Measurements from ENCODE around the gene CHRM1. TPM values are rescaled to one million over a fixed set of nuclear protein-coding genes. Genes with fewer than 3 reads are reported as not detected.

CHRM1 gene
- total RNA-seq, 6 experiments from 2014 or later: not detected

DNA sequence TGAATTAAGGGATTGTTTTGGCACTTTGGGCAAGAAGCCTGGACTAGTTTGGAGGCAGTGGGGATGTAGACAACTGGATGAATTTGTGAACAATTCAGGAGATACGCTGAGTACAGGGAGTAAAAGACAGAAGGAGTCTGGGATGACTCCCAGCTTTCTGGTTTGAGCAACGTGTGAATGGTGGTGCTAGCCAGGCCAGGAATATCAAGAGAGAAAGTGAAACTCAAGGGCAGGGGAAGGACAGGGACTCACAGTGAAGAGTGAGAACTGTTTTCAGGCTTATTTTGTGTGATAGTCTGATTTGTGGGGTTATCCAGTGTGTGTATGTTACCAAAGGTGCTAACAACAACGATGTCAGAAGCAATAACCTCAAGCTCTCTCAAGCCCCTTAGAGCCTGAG, 15.9 kb downstream of the CHRM1 start:
- no peaks in the 10 kb centered on the region for H3K4me1 ChIP-seq
- no peaks in the 10 kb centered on the region for H3K27me3 ChIP-seq
- H3K9me3 ChIP-seq: no peaks in the 10 kb centered on the region
- H3K4me3 ChIP-seq: no peak overlapping the region
- 18% methylated on average over 3 of the region's 3 CpGs for WGBS (ENCODE audit: insufficient coverage, low coverage, low lambda C conversion rate, missing lambda C conversion rate)
- TF ChIP-seq CTCF (IDR thresholded peaks at IDR 0.05): no peak
- TF ChIP-seq POLR2A (IDR thresholded peaks at IDR 0.05): no peak
- H3K27ac ChIP-seq: no peak overlapping the region
- DNase-seq (no peak), ATAC-seq (peak in 3 of 4 donors; percentile 24 to 38 (median 35))
- H3K36me3 ChIP-seq: no peaks in the 10 kb centered on the region
- intact Hi-C loops (cut with DNase I): loop anchor here in 1 of 2 donors (5.0 kb wide), 1 partner anchor 112 kb away; the partner anchor contains the start of gene SLC22A8

GRCh38 chr11:62902932-62903331, 18.2 kb downstream of the CHRM1 start:
- H3K9me3 ChIP-seq: no peaks in the 10 kb centered on the region
- ATAC-seq (no peak), DNase-seq (no peak)
- TF ChIP-seq CTCF (IDR thresholded peaks at IDR 0.05) (no peak), POLR2A (IDR thresholded peaks at IDR 0.05) (no peak)
- H3K27me3 ChIP-seq: no peaks in the 10 kb centered on the region
- H3K4me3 ChIP-seq: no peak overlapping the region
- no peaks in the 10 kb centered on the region for H3K4me1 ChIP-seq
- intact Hi-C loops (cut with DNase I): no loop called here
- H3K27ac ChIP-seq: no peak overlapping the region
- WGBS (ENCODE audit: insufficient coverage, low coverage, low lambda C conversion rate, missing lambda C conversion rate): 39% methylated on average over 1 of the region's 1 CpG
- no peaks in the 10 kb centered on the region for H3K36me3 ChIP-seq

- ATAC-seq (no peak), DNase-seq (no peak)
- Histone ChIP-seq H3K27me3 (no peaks in the 10 kb centered on the region), H3K4me3 (no peak overlapping the region), H3K36me3 (no peaks in the 10 kb centered on the region), H3K4me1 (no peaks in the 10 kb centered on the region), H3K9me3 (no peaks in the 10 kb centered on the region), H3K27ac (no peak overlapping the region)
- TF ChIP-seq POLR2A (IDR thresholded peaks at IDR 0.05): no peak
- TF ChIP-seq CTCF (IDR thresholded peaks at IDR 0.05): no peak
- intact Hi-C loops (cut with DNase I): no loop called here
These were observed 23.1 kb downstream of the CHRM1 start for GRCh38 chr11:62898027-62898426.

DNA sequence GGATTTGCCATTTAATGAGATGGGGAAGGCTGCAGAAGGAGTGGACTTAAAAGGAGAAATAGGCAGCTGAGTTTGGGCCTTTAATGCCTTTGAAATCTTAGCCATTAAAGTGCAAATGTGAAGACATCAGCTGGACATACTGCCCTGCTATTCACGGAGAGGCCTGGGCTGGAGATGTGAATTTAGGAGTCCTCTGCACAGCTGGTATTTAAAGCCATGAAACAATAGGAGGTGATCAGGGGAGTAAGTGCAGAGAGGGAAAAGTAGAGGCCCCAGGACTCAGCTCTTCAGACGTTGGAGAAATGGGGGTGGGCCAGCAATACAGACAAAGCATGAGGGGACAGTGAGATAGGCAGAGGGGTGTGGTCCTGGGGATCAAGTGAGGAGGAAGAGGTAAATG, 23.9 kb downstream of the CHRM1 start:
- Histone ChIP-seq H3K27ac (no peak overlapping the region), H3K4me3 (no peak overlapping the region), H3K36me3 (no peaks in the 10 kb centered on the region), H3K4me1 (no peaks in the 10 kb centered on the region), H3K9me3 (no peaks in the 10 kb centered on the region), H3K27me3 (no peaks in the 10 kb centered on the region)
- WGBS (ENCODE audit: insufficient coverage, low coverage, low lambda C conversion rate, missing lambda C conversion rate): 62% methylated on average over 2 of the region's 2 CpGs
- DNase-seq: no peak
- intact Hi-C loops (cut with DNase I): no loop called here
- no peak for ATAC-seq
- no peak for TF ChIP-seq POLR2A (IDR thresholded peaks at IDR 0.05)
- no peak for TF ChIP-seq CTCF (IDR thresholded peaks at IDR 0.05)

DNA sequence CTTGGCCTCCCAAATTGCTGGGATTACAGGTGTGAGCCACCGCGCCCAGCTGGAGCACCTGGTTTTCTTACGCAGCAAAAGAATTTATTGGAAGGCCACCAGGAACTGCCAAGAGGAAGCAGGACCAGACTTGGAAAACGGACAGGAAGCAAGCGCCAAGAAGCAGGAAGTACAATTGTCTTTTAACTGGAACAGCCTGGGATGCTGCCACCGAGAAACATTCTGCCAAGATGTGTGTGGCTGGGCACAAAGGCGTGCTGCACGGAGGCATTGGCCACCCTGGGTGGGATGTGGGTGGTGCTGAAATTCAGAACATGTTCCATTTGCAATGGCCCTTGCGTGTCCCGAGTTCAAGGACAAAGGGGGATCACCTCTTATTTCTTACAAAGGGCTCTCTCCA, 25.1 kb downstream of the CHRM1 start:
- WGBS (ENCODE audit: insufficient coverage, low coverage, low lambda C conversion rate, missing lambda C conversion rate): 53% methylated on average over 7 of the region's 10 CpGs
- no peaks in the 10 kb centered on the region for H3K9me3 ChIP-seq
- H3K27ac ChIP-seq: no peak overlapping the region
- no peak for TF ChIP-seq CTCF (IDR thresholded peaks at IDR 0.05)
- TF ChIP-seq POLR2A (IDR thresholded peaks at IDR 0.05): no peak
- DNase-seq (no peak), ATAC-seq (peak in 2 of 4 donors; percentile 16 to 19)
- intact Hi-C loops (cut with DNase I): no loop called here
- H3K4me1 ChIP-seq: no peaks in the 10 kb centered on the region
- no peaks in the 10 kb centered on the region for H3K27me3 ChIP-seq
- no peak overlapping the region for H3K4me3 ChIP-seq
- no peaks in the 10 kb centered on the region for H3K36me3 ChIP-seq
